Peyer's patch (tissue), 4 donors: Measurements from ENCODE around the gene CLCN7.

Experiments used
- CTCF ChIP-seq, 6 experiments: fragments of 450-650 bp in 4 of 6; fragments of 200-600 bp in 2 of 6; sonication (generic) in 1 of 6; IDR thresholded peaks; one replicate each; pipeline ENCODE4 v1.5.1; 2017 to 2019; ENCODE audit warnings: antibody characterized with exemption in 6 of 6, mild to moderate bottlenecking in 3 of 6, moderate library complexity in 1 of 6
- POLR2A ChIP-seq, 2 donors: fragments of 450-650 bp; IDR thresholded peaks; one replicate each; pipeline ENCODE4 v1.5.1; 2017; ENCODE audit warnings: antibody characterized with exemption in 2 of 2, mild to moderate bottlenecking in 2 of 2, moderate library complexity in 2 of 2

GRCh38 chr16:1436731-1437355, 38.0 kb downstream of the CLCN7 start:
- TF ChIP-seq POLR2A (IDR thresholded peaks at IDR 0.05), result no peak
- no peak for TF ChIP-seq CTCF (IDR thresholded peaks at IDR 0.05)
